HG02870 (cell line): ENCODE data around the gene CCT7.

ENCODE experiments used
- ATAC-seq: cut with Tn5 transposase; IDR thresholded peaks from one replicate; pipeline ENCODE4 v1.9.1; 2021; ENCODE audit warnings: mild to moderate bottlenecking, moderate library complexity; ENCODE audit not compliant: unreplicated experiment

The CCT7 gene

GRCh38 chr2:73225513-73226360, 8.4 kb upstream of the CCT7 start:
- no peak for ATAC-seq

- no peak for ATAC-seq
These were observed 7.0 kb upstream of the CCT7 start for GRCh38 chr2:73227086-73227485.

- no peak for ATAC-seq
These were observed 5.5 kb upstream of the CCT7 start for GRCh38 chr2:73228631-73229030.

GRCh38 chr2:73232403-73233153, 1.5 kb upstream of the CCT7 start:
- ATAC-seq, result peak; percentile 7

- peak; percentile 90 for ATAC-seq
These were observed 765 bp upstream of the CCT7 start, which contains the start of gene PRADC1 for GRCh38 chr2:73233154-73233931. Gene PRADC1 (minus strand): TSS chr2:73233239. CDS start chr2:73233160, 79 bp downstream.

- ATAC-seq, result no peak
These were observed 1.4 kb downstream of the CCT7 start for GRCh38 chr2:73235315-73236028.

GRCh38 chr2:73237168-73237567, 3.1 kb downstream of the CCT7 start:
- ATAC-seq, result no peak

- no peak for ATAC-seq
These were observed 4.0 kb downstream of the CCT7 start for GRCh38 chr2:73238149-73238548.

- no peak for ATAC-seq
These were observed 4.9 kb downstream of the CCT7 start for GRCh38 chr2:73238976-73239375.

GRCh38 chr2:73239776-73240175, 5.7 kb downstream of the CCT7 start:
- no peak for ATAC-seq

GRCh38 chr2:73243884-73244570, 9.9 kb downstream of the CCT7 start:
- no peak for ATAC-seq

- no peak for ATAC-seq
These were observed 10.5 kb downstream of the CCT7 start for GRCh38 chr2:73244580-73244979.

- no peak for ATAC-seq
These were observed 12.7 kb downstream of the CCT7 start for GRCh38 chr2:73246850-73247249.

GRCh38 chr2:73249636-73250035, 15.5 kb downstream of the CCT7 start:
- no peak for ATAC-seq

GRCh38 chr2:73250872-73251846, 17.1 kb downstream of the CCT7 start:
- ATAC-seq, result no peak

- ATAC-seq, result no peak
These were observed 18.3 kb downstream of the CCT7 start for GRCh38 chr2:73252238-73253027.

- ATAC-seq, result no peak
These were observed 19.3 kb downstream of the CCT7 start for GRCh38 chr2:73253400-73253799.

- ATAC-seq, result no peak
These were observed 19.8 kb downstream of the CCT7 start for GRCh38 chr2:73253901-73254300.
